ENCODE results near the gene RCAN1. TPM values are rescaled to one million over a fixed set of nuclear protein-coding genes. Genes with fewer than 3 reads are reported as not detected.

RCAN1 gene
- total and polyA plus RNA-seq, 2 experiments from 2014 or later = 79.4 to 113 TPM

- Histone ChIP-seq H3K4me3 (no peak overlapping the region), H3K9me3 (ENCODE audit: low read depth) (no peaks in the 10 kb centered on the region), H3K4me2 (no peak overlapping the region), H3K4me1 (ENCODE audit: insufficient read depth) (peaks cover 38% of the 10 kb centered on the region), H3K9me2 (replicated peaks; ENCODE audit: insufficient read depth) (no peaks in the 10 kb centered on the region), H2AFZ (no peak overlapping the region), H4K20me1 (ENCODE audit: insufficient read depth, poor library complexity, severe bottlenecking) (no peaks in the 10 kb centered on the region), H3K36me3 (replicated peaks; ENCODE audit: insufficient read depth, low read depth) (no peaks in the 10 kb centered on the region), H3K27ac (peak overlapping the region; percentile 82), H3K27me3 (no peaks in the 10 kb centered on the region), H3K79me2 (peaks cover 5% of the 10 kb centered on the region)
- 84% methylated on average over 18 of the region's 18 CpGs for WGBS (ENCODE audit: low lambda C conversion rate, missing lambda C conversion rate)
- TF ChIP-seq EZH2phosphoT487 (IDR thresholded peaks at IDR 0.05; ENCODE audit: low read depth, severe bottlenecking, unreplicated experiment) (no peak), EZH2 (IDR thresholded peaks at IDR 0.05; ENCODE audit: borderline replicate concordance) (no peak), CTCF (IDR thresholded peaks at IDR 0.05; ENCODE audit: poor library complexity) (no peak)
- DNase-seq (ENCODE audit: low spot score) = peak; percentile 44
These were observed 18.2 kb downstream of the RCAN1 start for GRCh38 chr21:34596561-34597271.

- no peaks in the 10 kb centered on the region for H3K27me3 ChIP-seq
- H2AFZ ChIP-seq = no peak overlapping the region
- H3K4me3 ChIP-seq = no peak overlapping the region
- no peaks in the 10 kb centered on the region for H3K9me3 ChIP-seq (ENCODE audit: low read depth)
- no peak overlapping the region for H3K4me2 ChIP-seq
- H3K27ac ChIP-seq = peak overlapping the region; percentile 82
- no peaks in the 10 kb centered on the region for H3K79me2 ChIP-seq
- peaks cover 41% of the 10 kb centered on the region for H3K4me1 ChIP-seq (ENCODE audit: insufficient read depth)
- H4K20me1 ChIP-seq (ENCODE audit: insufficient read depth, poor library complexity, severe bottlenecking) = no peaks in the 10 kb centered on the region
- DNase-seq (ENCODE audit: low spot score) = peak; percentile 59
- no peak for TF ChIP-seq EZH2phosphoT487 (IDR thresholded peaks at IDR 0.05; ENCODE audit: low read depth, severe bottlenecking, unreplicated experiment)
- TF ChIP-seq EZH2 (IDR thresholded peaks at IDR 0.05; ENCODE audit: borderline replicate concordance) = no peak
- TF ChIP-seq CTCF (IDR thresholded peaks at IDR 0.05; ENCODE audit: poor library complexity) = no peak
- no peaks in the 10 kb centered on the region for H3K36me3 ChIP-seq (replicated peaks; ENCODE audit: insufficient read depth, low read depth)
- H3K9me2 ChIP-seq (replicated peaks; ENCODE audit: insufficient read depth) = no peaks in the 10 kb centered on the region
- WGBS (ENCODE audit: low lambda C conversion rate, missing lambda C conversion rate) = 82% methylated on average over 8 of the region's 8 CpGs
These were observed 19.5 kb downstream of the RCAN1 start for GRCh38 chr21:34595457-34595856.

- Histone ChIP-seq H3K9me3 (ENCODE audit: low read depth) (no peaks in the 10 kb centered on the region), H3K9me2 (replicated peaks; ENCODE audit: insufficient read depth) (no peaks in the 10 kb centered on the region), H4K20me1 (ENCODE audit: insufficient read depth, poor library complexity, severe bottlenecking) (no peaks in the 10 kb centered on the region), H3K4me2 (no peak overlapping the region), H3K4me1 (ENCODE audit: insufficient read depth) (peaks cover 41% of the 10 kb centered on the region), H3K79me2 (no peaks in the 10 kb centered on the region), H3K36me3 (replicated peaks; ENCODE audit: insufficient read depth, low read depth) (no peaks in the 10 kb centered on the region), H3K27ac (peak overlapping the region; percentile 82), H2AFZ (no peak overlapping the region), H3K27me3 (no peaks in the 10 kb centered on the region), H3K4me3 (no peak overlapping the region)
- WGBS (ENCODE audit: low lambda C conversion rate, missing lambda C conversion rate) = 95% methylated on average over 8 of the region's 8 CpGs
- no peak for DNase-seq (ENCODE audit: low spot score)
- TF ChIP-seq EZH2 (IDR thresholded peaks at IDR 0.05; ENCODE audit: borderline replicate concordance) (no peak), CTCF (IDR thresholded peaks at IDR 0.05; ENCODE audit: poor library complexity) (no peak), EZH2phosphoT487 (IDR thresholded peaks at IDR 0.05; ENCODE audit: low read depth, severe bottlenecking, unreplicated experiment) (no peak)
These were observed 20.2 kb downstream of the RCAN1 start for GRCh38 chr21:34594566-34595234.
